Tibial nerve (tissue), 4 donors: ENCODE data around the gene RPAP3. TPM values are rescaled to one million over a fixed set of nuclear protein-coding genes. Genes with fewer than 3 reads are reported as not detected.

Experiments
- DNase-seq, 2 donors: peaks; one replicate each; pipeline ENCODE4 v3.0.0-alpha.2; 2019; ENCODE audit warnings: low spot score in 2 of 2
- H3K27ac ChIP-seq, 4 donors: fragments of 200-600 bp; sonication (generic) in 3 of 4; one replicate each; pipeline ENCODE4 v1.5.1; 2017 to 2019; ENCODE audit warnings: mild to moderate bottlenecking in 1 of 4
- H3K27me3 ChIP-seq, 2 donors: fragments of 200-600 bp; sonication (generic) in 1 of 2; one replicate each; pipeline versions ENCODE4 v1.5.1 to v1.6.0; 2017 to 2019
- H3K36me3 ChIP-seq, 3 donors: fragments of 200-600 bp; sonication (generic); one replicate each; pipeline ENCODE4 v1.5.1; 2018 to 2019
- H3K4me1 ChIP-seq, 4 donors: fragments of 200-600 bp; sonication (generic) in 3 of 4; one replicate each; pipeline ENCODE4 v1.5.1; 2017 to 2019
- H3K4me3 ChIP-seq, 4 donors: fragments of 200-600 bp; sonication (generic) in 3 of 4; one replicate each; pipeline ENCODE4 v1.5.1; 2017 to 2019; ENCODE audit warnings: mild to moderate bottlenecking in 1 of 4, moderate library complexity in 1 of 4
- H3K9me3 ChIP-seq, 4 donors: fragments of 200-600 bp; sonication (generic) in 3 of 4; one replicate each; pipeline ENCODE4 v1.5.1; 2017 to 2019
- CTCF ChIP-seq, 5 experiments: fragments of 200-600 bp in 3 of 5; fragments of 450-650 bp in 2 of 5; sonication (generic) in 3 of 5; IDR thresholded peaks; one replicate each; pipeline ENCODE4 v1.5.1; 2016 to 2019; ENCODE audit warnings: antibody characterized with exemption in 5 of 5, mild to moderate bottlenecking in 3 of 5, moderate library complexity in 2 of 5
- EP300 ChIP-seq, 2 donors: sonication (generic); formaldehyde crosslinking; IDR thresholded peaks; one replicate each; pipeline ENCODE4 v1.6.1; 2017; ENCODE audit warnings: antibody characterized with exemption in 2 of 2, mild to moderate bottlenecking in 1 of 2
- POLR2A ChIP-seq, 2 donors: fragments of 450-650 bp; IDR thresholded peaks; one replicate each; pipeline ENCODE4 v1.6.1; 2017; ENCODE audit warnings: antibody characterized with exemption in 2 of 2, mild to moderate bottlenecking in 2 of 2, moderate library complexity in 2 of 2
- WGBS, 2 donors: methylation state at CpG; one replicate each; pipeline ENCODE4 v1.1.5; 2018; 5-methylcytosine and 5-hydroxymethylcytosine counted together
- total RNA-seq, 4 donors: library from RNA; depleted of rRNA; stranded (reverse); fragments of >200 nt; gene quantifications; one replicate each; pipeline ENCODE4 v1.1.0, GENCODE V29; 2016

Gene RPAP3
- total RNA-seq, 4 donors from 2014 or later: 8.8 to 19.2 (median 15.5) TPM

- no peak overlapping the region for H3K4me3 ChIP-seq
- 86 to 90% methylated on average over 3 of the region's 3 CpGs for WGBS, 2 donors
- TF ChIP-seq POLR2A (IDR thresholded peaks at IDR 0.05) (no peak), EP300 (IDR thresholded peaks at IDR 0.05) (no peak), CTCF (IDR thresholded peaks at IDR 0.05) (no peak)
- no peaks in the 10 kb centered on the region for H3K27me3 ChIP-seq
- no peak overlapping the region for H3K27ac ChIP-seq
- no peaks in the 10 kb centered on the region for H3K9me3 ChIP-seq
- H3K36me3 ChIP-seq: peaks cover 0 to 5% (median 0%) of the 10 kb centered on the region in 3 donors
- no peak for DNase-seq
- H3K4me1 ChIP-seq: peaks cover 0 to 15% (median 7%) of the 10 kb centered on the region in 4 donors
Observed at GRCh38 chr12:47748899-47749298, 43.1 kb upstream of the RPAP3 start.

- no peak for DNase-seq
- Histone ChIP-seq H3K4me3 (no peak overlapping the region), H3K4me1 (peaks cover 0 to 11% (median 3%) of the 10 kb centered on the region in 4 donors), H3K27me3 (no peaks in the 10 kb centered on the region), H3K9me3 (no peaks in the 10 kb centered on the region), H3K36me3 (peaks cover 0 to 5% (median 0%) of the 10 kb centered on the region in 3 donors), H3K27ac (no peak overlapping the region)
- WGBS, 2 donors: 91 to 100% methylated on average over 1 of the region's 1 CpG
- TF ChIP-seq EP300 (IDR thresholded peaks at IDR 0.05) (no peak), POLR2A (IDR thresholded peaks at IDR 0.05) (no peak), CTCF (IDR thresholded peaks at IDR 0.05) (no peak)
Observed at GRCh38 chr12:47748507-47748828, 42.6 kb upstream of the RPAP3 start.

DNA sequence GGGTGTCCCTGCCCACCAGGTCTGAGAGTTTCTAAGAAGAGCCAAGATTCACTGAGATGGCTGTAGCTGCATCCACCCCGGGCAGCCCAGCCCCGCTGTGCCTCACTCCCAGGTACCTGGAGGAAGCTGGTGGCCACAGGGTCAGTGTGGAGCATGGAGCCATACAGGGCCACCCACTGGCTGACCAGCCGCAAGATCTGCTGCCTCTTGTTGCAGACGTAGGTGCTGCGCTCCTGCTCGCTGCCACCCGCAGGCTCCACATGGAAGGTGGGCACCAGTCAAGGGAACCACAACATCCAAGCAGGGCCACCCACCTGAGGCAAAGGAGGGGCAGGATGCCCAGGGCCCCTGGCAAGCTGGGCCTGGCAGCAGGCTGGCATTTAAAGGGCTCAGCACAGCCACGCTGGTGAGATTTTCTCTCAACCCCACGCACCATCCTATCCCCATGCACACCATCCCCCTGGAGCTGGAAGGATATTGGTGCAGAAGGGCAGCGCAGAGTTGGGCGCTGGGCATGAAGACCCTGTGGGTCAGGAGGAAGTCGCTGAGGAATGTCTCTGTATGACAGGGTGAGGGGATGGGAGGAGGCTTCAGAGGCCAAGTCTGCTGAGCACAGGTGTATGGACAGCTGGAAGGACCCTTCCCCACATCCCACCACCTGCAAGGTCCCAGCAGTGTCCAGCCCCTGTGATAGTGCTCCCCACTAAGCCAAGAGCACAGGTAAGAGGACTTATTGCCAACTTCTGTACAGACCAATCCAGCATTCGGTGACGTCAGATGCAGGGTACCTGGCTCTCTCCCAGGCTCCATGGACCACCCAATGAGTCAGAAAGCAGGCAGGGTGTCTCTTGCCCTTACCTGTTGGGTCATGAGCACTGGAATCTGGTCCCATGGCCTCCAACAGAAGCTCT lies 42.0 kb upstream of the RPAP3 start:
- TF ChIP-seq EP300 (IDR thresholded peaks at IDR 0.05) (no peak), CTCF (IDR thresholded peaks at IDR 0.05) (no peak), POLR2A (IDR thresholded peaks at IDR 0.05) (no peak)
- no peak for DNase-seq
- Histone ChIP-seq H3K27me3 (no peaks in the 10 kb centered on the region), H3K4me3 (no peak overlapping the region), H3K4me1 (peaks cover 0 to 5% (median 0%) of the 10 kb centered on the region in 4 donors), H3K9me3 (no peaks in the 10 kb centered on the region), H3K36me3 (peaks cover 0 to 5% (median 0%) of the 10 kb centered on the region in 3 donors), H3K27ac (no peak overlapping the region)
- 90 to 94% methylated on average over 12 to 13 of the region's 14 CpGs for WGBS, 2 donors

DNA sequence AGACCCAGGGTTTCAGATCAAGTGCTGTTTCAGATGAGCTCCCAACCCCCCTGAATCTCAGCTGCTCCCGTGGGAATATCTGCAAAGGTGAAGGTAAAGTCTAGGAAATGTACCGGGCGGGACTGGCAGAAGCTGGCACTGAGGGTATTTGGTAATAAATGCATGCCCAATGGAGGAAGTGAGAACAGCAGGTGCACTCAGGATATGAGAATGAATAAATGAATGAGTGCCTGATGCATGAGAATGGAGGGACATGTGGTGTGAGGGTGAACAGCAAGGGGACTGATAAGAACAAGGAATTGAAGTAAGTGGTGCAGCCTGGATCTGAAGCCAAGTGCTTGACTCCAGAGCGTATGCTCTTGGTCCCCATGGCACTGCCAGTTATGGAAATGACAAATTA lies 41.3 kb upstream of the RPAP3 start:
- 86 to 89% methylated on average over 4 of the region's 4 CpGs for WGBS, 2 donors
- no peak overlapping the region for H3K27ac ChIP-seq
- no peak overlapping the region for H3K4me3 ChIP-seq
- H3K27me3 ChIP-seq: no peaks in the 10 kb centered on the region
- peaks cover 0 to 5% (median 0%) of the 10 kb centered on the region in 3 donors for H3K36me3 ChIP-seq
- no peaks in the 10 kb centered on the region for H3K9me3 ChIP-seq
- DNase-seq: no peak
- no peaks in the 10 kb centered on the region for H3K4me1 ChIP-seq
- TF ChIP-seq EP300 (IDR thresholded peaks at IDR 0.05): no peak
- no peak for TF ChIP-seq CTCF (IDR thresholded peaks at IDR 0.05)
- no peak for TF ChIP-seq POLR2A (IDR thresholded peaks at IDR 0.05)

GRCh38 chr12:47746523-47746922 lies 40.7 kb upstream of the RPAP3 start:
- Histone ChIP-seq H3K36me3 (peaks cover 0 to 5% (median 0%) of the 10 kb centered on the region in 3 donors), H3K27me3 (no peaks in the 10 kb centered on the region), H3K4me1 (peaks cover 0 to 6% (median 4%) of the 10 kb centered on the region in 4 donors), H3K4me3 (no peak overlapping the region), H3K9me3 (no peaks in the 10 kb centered on the region), H3K27ac (no peak overlapping the region)
- 87 to 88% methylated on average over 7 of the region's 7 CpGs for WGBS, 2 donors
- TF ChIP-seq CTCF (IDR thresholded peaks at IDR 0.05) (no peak), EP300 (IDR thresholded peaks at IDR 0.05) (no peak), POLR2A (IDR thresholded peaks at IDR 0.05) (no peak)
- no peak for DNase-seq
